Endothelial cell of hepatic sinusoid (primary cell): ENCODE results near the gene AGTPBP1.
"Not testable (repeated sequence)": the region's sequence is repeated elsewhere in the genome, so short reads cannot be mapped to it uniquely, and the experiment has no call there.

Experiments used
- in situ Hi-C: cut with HindIII; loops from 2 replicates; pipeline ENCODE4 v1.10.0; 2017; ENCODE audit warnings: low sequenced_read_pairs

The AGTPBP1 gene, protein sequence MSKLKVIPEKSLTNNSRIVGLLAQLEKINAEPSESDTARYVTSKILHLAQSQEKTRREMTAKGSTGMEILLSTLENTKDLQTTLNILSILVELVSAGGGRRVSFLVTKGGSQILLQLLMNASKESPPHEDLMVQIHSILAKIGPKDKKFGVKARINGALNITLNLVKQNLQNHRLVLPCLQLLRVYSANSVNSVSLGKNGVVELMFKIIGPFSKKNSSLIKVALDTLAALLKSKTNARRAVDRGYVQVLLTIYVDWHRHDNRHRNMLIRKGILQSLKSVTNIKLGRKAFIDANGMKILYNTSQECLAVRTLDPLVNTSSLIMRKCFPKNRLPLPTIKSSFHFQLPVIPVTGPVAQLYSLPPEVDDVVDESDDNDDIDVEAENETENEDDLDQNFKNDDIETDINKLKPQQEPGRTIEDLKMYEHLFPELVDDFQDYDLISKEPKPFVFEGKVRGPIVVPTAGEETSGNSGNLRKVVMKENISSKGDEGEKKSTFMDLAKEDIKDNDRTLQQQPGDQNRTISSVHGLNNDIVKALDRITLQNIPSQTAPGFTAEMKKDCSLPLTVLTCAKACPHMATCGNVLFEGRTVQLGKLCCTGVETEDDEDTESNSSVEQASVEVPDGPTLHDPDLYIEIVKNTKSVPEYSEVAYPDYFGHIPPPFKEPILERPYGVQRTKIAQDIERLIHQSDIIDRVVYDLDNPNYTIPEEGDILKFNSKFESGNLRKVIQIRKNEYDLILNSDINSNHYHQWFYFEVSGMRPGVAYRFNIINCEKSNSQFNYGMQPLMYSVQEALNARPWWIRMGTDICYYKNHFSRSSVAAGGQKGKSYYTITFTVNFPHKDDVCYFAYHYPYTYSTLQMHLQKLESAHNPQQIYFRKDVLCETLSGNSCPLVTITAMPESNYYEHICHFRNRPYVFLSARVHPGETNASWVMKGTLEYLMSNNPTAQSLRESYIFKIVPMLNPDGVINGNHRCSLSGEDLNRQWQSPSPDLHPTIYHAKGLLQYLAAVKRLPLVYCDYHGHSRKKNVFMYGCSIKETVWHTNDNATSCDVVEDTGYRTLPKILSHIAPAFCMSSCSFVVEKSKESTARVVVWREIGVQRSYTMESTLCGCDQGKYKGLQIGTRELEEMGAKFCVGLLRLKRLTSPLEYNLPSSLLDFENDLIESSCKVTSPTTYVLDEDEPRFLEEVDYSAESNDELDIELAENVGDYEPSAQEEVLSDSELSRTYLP

DNA sequence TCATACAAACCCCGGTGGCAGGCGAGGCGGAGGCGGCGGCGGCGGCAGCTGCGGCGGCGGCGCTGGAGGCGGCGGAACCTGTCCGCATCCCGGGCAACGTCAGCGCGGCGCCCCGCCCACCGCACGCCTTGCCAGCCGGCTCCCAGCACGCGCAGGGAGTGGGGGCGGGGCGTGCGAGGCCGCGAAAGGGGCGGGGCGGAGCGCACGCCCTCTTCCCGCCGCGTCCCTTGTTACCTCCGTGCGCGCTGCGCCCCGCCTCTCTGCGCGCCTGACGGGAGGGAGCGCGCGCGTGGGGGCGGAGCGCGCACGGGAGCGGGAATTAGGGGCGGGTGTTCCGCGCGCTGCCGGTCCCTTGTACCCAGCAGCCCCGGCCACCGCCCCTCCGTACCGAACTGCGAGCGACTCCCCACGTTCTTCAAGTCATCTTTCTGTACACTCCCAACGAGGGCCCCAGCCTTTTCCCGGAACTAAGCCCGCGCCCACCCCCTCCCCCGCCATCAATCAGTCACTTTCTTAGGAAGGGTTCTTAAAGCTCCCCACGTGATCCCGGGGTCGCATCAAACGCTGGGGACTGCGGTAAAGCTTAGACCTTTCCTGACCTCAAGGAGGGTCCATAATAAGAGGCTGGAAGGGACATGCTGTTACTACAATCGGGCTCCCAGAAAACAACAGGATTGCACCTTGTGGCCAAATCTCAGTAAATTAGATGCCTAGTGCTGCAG lies at the start of gene AGTPBP1:
Gene AGTPBP1 (minus strand): TSS at position 80 of the 722 bp plus-strand sequence. CDS start 29,421 bp downstream, outside the sequence.
- in situ Hi-C loops, result no loop called here

DNA sequence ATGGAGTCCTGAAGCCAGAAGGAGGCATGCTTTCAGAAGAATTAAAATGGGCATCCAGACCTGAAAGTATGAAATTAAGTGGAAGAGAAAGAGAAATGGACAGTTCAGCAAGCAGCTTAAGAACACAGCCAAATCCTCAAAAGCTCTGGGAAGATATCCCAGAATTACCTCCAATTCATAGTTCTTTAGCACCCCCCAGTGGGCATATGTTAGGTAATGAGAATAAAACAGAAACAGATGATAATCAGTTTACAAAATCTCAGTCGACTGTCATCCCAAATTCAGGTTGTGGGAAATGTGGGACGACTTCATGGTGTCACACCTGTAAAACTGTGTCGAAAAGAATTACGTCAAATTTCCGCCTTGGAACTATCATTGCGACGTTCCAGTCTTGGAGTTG lies 44.4 kb upstream of the AGTPBP1 start:
- in situ Hi-C loops, result not testable (repeated sequence)

DNA sequence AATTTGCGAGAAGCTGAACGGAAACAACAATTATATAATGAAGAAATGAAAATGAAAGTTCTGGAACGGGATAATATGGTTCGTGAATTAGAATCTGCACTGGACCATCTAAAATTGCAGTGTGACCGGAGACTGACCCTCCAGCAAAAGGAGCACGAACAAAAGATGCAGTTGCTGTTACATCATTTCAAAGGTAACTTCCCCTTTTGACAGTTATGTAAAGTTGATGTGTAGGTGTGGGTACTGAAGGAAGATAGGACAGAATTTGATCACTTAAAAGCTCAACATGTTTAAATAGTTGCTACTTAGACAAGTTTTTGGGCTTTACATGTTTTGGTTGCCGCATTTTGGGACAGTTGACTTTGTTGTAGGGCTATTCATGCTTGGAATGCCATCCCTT lies 32.1 kb upstream of the AGTPBP1 start:
- in situ Hi-C loops, result not testable (repeated sequence)

DNA sequence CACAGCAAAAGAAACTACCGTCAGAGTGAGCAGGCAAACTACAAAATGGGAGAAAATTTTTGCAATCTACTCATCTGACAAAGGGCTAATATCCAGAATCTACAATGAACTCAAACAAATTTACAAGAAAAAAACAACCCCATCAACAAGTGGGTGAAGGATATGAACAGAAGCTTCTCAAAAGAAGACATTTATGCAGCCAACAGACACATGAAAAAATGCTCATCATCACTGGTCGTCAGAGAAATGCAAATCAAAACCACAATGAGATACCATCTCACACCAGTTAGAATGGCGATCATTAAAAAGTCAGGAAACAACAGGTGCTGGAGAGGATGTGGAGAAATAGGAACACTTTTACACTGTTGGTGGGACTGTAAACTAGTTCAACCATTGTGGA lies 20.0 kb upstream of the AGTPBP1 start:
- in situ Hi-C loops, result not testable (repeated sequence)

DNA sequence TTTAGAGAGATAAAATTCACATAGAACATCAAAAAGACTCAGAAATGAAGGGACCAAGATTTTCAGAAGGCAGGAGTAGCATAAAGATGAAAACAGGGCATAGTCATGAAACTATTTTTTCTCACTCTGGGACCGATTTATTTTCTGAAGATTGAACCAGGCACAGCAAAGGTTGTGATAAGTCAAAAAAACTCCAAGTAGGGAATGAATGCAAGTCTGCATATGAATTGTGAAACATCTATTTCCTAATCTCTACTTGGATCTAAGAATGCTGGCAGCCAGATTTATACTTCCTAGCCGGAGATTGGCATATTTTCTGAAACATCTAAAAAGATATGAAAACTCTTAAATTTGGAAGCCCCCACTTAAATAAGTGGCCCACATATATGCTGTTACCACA lies 16.0 kb upstream of the AGTPBP1 start:
- in situ Hi-C loops, result not testable (repeated sequence)

DNA sequence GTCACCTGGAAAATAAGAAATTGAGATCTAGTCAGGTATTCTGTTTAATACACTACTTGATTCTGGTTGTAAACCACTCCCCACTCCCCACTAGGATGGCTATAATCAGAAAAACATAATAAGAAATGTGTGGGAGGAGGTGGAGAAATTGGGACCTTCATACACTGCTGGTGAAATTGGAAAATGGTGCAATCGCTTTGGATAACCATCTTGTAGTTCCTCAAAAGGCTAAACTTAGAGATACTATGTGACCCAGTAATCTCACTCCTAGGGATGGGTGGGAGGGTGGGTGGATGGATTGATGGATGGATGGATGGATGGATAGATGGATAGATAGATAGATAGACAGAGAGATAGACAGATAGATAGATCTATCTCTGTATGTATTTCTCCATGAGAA lies 14.5 kb upstream of the AGTPBP1 start:
- in situ Hi-C loops, result not testable (repeated sequence)

DNA sequence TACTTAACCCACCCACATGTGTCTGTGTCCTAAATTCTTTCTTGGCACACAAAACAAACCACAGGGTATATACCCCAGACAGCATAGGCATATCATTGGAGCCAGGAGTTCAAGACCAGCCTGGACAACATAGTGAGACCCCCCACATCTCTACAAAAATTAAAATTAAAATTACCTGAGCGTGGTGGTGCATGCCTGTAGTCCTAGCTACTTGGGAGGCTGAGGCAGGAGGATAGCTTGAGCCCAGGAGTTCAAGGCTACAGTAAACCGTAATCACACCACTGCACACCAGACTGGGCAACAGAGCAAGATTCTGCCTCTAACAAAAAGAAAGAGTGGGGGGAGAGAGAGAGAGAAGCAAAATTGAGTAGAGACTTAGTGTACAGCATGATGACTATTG lies 4.6 kb upstream of the AGTPBP1 start:
- in situ Hi-C loops, result no loop called here

DNA sequence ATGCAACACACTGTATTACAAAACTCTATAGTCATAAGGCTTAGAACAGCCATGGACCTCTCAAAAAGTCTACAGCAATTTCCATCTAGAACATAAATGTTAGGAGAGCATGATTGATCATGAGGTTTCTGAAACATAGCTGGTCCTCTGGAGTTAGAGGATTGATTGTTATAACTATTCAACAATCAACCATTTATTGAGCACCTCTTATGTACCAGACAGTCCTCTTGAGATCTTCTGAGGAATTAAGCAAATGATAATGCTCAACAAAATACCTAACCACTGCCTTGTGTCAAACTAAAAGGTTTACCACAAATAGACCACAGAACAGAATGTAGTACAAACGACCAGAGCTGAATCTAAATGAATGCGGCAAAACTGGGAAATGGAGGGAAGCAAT lies 3.4 kb upstream of the AGTPBP1 start:
- in situ Hi-C loops, result no loop called here

DNA sequence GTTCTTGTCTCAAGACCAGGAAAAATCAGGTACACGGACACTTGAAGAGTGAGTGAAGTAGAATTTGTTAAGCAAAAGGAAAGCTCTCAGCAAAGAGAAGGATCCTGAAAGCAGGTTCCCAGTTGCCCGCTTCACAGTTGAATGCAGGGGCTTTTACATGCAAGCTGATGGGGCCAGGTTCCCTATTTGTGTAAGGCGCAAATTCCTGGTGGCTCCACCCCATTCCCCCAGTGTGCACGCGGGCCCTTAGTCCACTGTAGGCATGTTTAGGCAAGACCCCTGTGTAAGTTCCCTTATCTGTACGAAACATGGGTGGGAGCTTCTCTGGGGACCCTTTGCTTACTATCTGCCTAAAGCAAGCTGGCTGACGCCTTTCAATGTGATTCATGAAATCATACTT lies 2.7 kb upstream of the AGTPBP1 start:
- in situ Hi-C loops, result no loop called here

DNA sequence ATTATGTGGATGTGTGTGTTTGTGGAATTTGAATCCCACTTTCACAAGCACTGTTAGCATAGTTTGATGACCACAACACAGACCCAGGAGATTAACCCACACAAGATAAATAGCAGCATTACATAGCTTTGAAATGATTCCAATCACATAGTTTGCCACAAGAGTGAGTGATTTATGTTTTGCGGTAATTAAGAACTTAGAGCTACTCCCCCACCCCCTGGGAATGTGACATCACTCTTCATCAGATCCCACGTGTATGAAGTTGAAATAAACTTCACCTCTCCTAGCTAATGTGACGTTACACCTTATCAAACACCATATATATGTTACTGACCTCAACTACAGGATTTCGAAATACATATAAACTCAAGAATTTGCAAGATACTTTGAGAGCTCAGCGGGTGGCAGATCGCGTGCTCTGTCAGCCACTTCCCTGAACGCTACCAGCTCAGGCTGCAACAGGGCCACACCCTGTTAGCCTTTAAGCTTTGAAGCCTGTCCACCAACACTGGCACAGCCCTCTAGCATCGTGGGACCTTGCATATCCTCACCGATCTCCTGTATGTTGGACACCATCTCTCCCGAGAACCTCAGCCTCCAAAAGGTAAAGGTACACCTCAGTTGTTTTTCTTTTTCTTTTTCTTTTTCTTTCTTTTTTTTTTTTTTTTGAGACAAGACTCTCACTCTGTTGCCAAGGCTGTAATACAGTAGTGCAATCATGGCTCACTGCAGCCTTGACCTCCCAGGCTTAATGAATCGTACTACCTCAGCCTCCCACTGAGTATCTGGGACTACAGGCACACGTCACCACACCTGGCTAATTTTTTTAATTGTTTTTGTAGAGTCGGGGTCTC lies 1.7 kb upstream of the AGTPBP1 start:
- in situ Hi-C loops, result no loop called here

DNA sequence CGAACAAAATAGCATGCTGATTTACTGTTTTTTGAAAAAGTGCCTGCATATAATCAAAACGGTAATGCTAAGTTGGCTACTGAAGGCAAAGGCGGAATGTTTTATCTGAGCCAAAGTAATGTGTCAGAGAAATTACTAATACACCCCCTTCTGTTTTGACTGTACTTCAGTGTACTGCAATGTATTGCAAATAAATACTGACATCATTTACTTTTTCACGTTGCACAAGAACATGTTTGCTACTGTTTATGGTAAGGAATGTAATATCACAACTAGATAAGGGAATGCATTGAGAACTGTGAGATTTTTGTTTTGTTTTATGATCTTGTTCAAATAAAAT lies 813 bp upstream of the AGTPBP1 start:
- in situ Hi-C loops, result no loop called here

DNA sequence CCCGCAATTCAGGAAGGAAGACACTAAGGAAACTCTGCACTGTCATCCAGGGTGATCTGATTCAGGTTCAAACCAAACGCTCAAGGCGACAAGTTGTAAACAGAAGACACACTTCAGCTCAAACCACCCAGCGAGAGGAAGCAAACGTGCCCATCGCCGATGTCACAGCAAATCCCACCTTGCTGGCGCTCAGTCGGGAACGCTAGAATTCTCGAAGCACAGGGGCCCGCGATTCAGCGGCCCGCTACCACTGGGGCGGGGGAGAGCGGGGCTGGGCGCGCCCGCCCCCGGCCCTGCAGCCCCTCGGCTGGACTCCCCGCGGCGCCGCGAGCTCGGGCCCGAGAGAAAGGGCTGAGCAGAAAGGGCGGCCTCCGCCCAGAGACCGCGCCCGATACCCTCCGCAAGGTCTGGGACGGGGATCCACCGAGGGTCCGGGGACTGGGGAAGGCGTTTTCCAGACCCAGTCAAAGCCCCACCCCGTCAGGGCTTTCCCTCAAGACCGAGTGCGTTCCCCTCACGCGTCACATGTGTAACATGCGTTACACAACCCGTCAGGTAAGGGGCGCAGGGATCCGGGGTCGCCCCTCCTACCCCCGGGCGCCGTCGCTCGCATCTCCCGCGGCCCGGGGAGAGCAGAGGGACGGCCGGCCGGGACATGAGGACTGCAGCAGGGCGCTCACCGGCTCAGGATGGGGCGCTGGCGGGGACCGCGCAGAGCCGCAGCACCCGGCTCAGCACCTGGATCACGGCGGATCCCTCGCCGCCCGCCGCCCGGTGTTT lies 469 bp downstream of the AGTPBP1 start:
- in situ Hi-C loops, result no loop called here

DNA sequence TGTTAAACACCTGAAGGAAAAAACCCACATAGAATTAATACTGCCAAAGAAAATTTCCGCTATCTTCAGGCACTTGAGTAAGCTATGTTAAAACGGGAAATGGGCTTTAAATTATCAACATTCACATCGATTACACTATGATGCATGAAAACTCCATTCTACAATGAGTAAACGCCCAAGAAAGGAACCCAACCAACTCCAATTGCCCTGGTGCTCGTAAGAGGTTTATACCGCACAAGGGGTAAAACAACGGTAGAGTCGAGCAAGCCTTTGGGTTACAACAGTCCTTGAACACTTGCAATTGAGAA lies 1.0 kb downstream of the AGTPBP1 start:
- in situ Hi-C loops, result no loop called here

DNA sequence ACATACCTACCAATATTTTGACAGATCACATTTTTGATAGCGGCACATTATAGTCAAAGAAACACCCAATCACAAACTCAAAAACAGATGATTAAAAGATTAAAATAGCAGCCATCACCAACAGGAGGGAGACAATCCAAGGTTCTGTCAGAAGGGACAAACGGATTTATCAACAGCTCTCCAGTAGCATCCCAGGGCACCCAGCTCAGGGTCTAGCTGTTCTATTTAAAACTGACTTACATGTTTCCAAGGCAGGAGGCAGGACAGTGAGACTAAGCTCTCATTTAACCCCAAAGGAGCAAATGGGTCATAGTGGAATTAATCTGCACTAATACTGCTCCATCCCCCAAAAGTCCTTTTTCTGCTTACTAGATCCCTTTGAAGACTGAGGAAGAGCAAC lies 3.2 kb downstream of the AGTPBP1 start:
- in situ Hi-C loops, result no loop called here

DNA sequence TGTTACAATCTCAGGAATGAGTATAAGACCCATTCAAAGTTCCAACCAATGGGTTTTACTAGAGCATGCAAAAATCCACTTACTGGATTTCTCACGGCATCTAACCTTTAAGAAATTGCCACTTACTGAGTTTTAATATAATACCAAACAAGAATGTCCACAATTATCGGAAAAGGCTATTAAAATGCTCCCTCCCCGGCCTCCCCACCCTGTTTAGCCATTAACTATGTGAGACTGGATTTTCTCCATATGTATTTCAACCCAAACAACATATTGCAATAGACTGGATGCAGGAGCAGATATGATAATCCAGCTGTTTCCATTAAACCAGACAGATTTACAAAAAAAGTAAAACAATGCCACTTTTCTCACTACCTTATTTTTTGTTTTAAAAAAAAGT lies 4.1 kb downstream of the AGTPBP1 start:
- in situ Hi-C loops, result no loop called here

DNA sequence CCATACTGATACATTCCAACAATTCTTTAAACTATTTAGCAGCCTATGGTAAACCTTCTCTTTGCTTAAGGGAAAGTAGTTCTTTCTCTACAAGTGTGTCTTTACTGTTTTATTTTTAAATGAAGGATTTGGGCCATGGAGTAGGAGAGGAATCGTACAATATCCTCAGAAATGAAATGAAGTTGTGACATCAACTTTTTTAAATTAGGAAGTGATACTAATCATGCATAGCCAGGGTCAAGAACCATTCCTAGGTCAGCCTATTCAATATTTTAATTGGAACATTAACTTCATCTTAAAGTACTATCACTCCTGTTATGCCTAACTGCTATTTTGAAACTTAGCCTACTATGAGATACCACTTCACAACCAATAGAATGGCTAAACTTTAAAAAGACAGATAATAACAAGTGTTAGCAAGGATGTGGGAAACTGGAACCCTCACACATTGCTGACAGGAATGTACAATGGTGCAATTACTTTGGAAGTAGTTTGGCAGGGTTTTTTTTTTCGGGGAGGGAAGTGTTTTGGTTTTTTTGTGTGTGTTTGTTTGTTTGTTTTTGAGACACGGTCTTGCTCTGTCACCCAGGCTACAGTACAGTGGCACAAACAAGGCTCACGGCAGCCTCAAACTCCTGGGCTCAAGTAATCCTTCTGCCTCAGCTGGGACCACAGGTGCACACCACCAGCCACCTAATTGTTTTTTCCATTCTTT lies 10.7 kb downstream of the AGTPBP1 start:
- in situ Hi-C loops, result no loop called here

DNA sequence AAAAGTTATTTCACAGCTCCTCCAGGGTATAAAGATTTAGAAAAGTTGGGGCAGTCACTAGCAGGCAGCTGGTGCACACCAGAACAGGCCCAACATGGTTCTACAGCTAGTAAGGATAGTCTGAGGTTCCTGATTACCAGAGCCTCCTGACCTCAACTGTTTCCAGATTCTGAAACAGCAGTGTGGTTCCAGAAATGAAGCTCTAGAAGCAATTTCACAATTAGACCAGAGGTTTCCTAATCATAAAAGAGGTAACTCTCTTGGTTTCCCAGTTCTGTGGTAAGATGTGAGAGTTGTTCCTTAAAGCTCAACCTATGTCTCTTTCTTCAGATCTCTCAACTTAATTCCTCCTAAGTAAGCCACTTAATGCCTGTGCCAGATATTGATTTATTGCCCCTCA lies 11.9 kb downstream of the AGTPBP1 start:
- in situ Hi-C loops, result no loop called here

DNA sequence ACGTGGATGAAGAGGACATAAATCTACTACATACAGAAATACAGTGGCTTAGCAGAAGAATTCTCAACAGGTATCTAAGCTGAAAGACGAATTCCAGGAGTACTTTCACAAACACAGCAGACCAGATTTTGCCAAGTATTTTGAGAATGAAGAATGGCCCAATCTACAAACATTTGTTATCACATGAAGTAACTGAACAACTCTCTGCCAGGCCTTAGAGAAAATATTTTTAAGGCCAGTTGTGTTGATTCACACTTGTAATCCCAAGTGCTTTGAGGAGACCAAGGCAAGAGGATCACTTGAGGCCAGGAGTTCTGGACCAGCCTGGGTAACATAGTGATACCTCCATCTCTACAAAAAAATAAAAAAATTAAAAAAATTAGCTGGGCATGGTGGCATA lies 14.3 kb downstream of the AGTPBP1 start:
- in situ Hi-C loops, result no loop called here

DNA sequence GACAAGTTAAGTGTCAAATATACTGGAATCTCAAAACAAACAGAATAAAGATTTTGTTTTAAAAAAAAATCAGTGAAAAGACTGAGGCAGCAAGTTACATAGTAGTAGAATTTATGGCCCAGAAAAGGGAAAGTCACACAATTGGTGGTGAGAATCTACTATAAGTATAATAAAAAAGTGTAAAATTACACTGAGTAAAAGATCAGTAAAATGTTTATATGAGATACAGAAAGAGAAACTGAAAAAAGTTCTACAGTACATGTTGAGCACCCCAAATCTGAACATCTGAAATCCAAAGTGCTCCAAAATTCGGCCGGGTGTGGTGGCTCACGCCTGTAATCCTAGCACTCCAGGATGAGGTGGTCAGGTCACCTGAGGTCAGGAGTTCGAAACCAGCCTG lies 15.0 kb downstream of the AGTPBP1 start:
- in situ Hi-C loops, result no loop called here
